K562 (cell line): ENCODE results near the gene ATP5F1A. TPM values are rescaled to one million over a fixed set of nuclear protein-coding genes. Genes with fewer than 3 reads are reported as not detected.

Experiments
- CHD2 ChIP-seq: IDR thresholded peaks from 2 replicates; pipeline ENCODE4 v1.6.1; 2011; ENCODE audit warnings: low read depth, low read length
- DIDO1 ChIP-seq: fragments of 450-650 bp; IDR thresholded peaks from 2 replicates; pipeline ENCODE4 v1.6.1; 2016; ENCODE audit warnings: low read depth, missing biosample characterization, missing genetic modification characterization
- ELF1 ChIP-seq: fragments of 200-800 bp; sonication (Bioruptor generic); IDR thresholded peaks from 2 replicates; pipeline ENCODE4 v1.6.1; 2016; ENCODE audit warnings: missing genetic modification characterization, missing compliant biosample characterization
- FOXM1 ChIP-seq, 2 experiments: fragments of 450-650 bp in 1 of 2; sonication (generic) in 1 of 2; formaldehyde crosslinking in 1 of 2; IDR thresholded peaks; 2 replicates each; pipeline versions ENCODE4 v1.6.1 to v1.9.0; 2017 to 2022; ENCODE audit warnings: low read depth in 2 of 2, mild to moderate bottlenecking in 2 of 2, missing genetic modification reagents in 1 of 2, moderate library complexity in 1 of 2
- HDAC2 ChIP-seq: fragments of 450-650 bp; IDR thresholded peaks from 2 replicates; pipeline ENCODE4 v1.6.1; 2016; ENCODE audit warnings: mild to moderate bottlenecking
- NFYB ChIP-seq: IDR thresholded peaks from 2 replicates; pipeline ENCODE4 v1.6.1; 2011; ENCODE audit warnings: mild to moderate bottlenecking, moderate library complexity; ENCODE audit not compliant: insufficient read length; ENCODE audit errors: extremely low read depth
- PHB2 ChIP-seq: fragments of 450-650 bp; IDR thresholded peaks from 2 replicates; pipeline ENCODE4 v1.6.1; 2017; ENCODE audit warnings: low read depth
- SAP30 ChIP-seq: fragments of 200-600 bp; sonication (generic); IDR thresholded peaks from 2 replicates; pipeline ENCODE4 v1.6.1; 2012; ENCODE audit warnings: borderline replicate concordance, low read depth, mild to moderate bottlenecking, moderate library complexity, low read length, control low read depth, inconsistent platforms; ENCODE audit not compliant: insufficient read depth, poor library complexity, severe bottlenecking
- SIRT6 ChIP-seq: IDR thresholded peaks from one replicate; pipeline ENCODE4 v1.6.1; 2012; ENCODE audit warnings: low read depth, mild to moderate bottlenecking, control low read depth, inconsistent platforms, low read length, moderate library complexity
- STAT5B ChIP-seq: fragments of 250-450 bp; sonication (Bioruptor Pico); IDR thresholded peaks from 2 replicates; pipeline ENCODE4 v1.8.0; 2021; ENCODE audit warnings: mild to moderate bottlenecking, inconsistent platforms
- ZFP36 ChIP-seq: fragments of 150-350 bp; IDR thresholded peaks from 2 replicates; pipeline ENCODE4 v1.6.1; 2018; ENCODE audit warnings: low read length, low read depth; ENCODE audit not compliant: partially characterized antibody
- ZFPM2 ChIP-seq: fragments of 250-450 bp; sonication (Bioruptor Pico); IDR thresholded peaks from 2 replicates; pipeline ENCODE4 v1.5.1; 2022; ENCODE audit warnings: mild to moderate bottlenecking
- ZNF274 ChIP-seq: IDR thresholded peaks from 2 replicates; pipeline ENCODE4 v1.6.1; 2011; ENCODE audit warnings: low read depth, mild to moderate bottlenecking, low read length, moderate library complexity, borderline replicate concordance
- ZNF436 ChIP-seq: fragments of 250-450, 450-650 bp; sonication (Bioruptor Pico); formaldehyde crosslinking; IDR thresholded peaks from 2 replicates; pipeline ENCODE4 v1.7.0; 2020; ENCODE audit warnings: mild to moderate bottlenecking
- polyA plus RNA-seq, 8 experiments: library from polyadenylated mRNA; depleted of rRNA in 4 of 8; stranded (reverse) in 5 of 8; unstranded in 3 of 8; fragments of >200 nt; fragmentation: Nextera tagmentation in 2 of 8; fragmentation: Illumina TruSeq in 1 of 8; extraction: Ambion mirVana in 2 of 8; extraction: Trizol in 1 of 8; gene quantifications; 2 replicates each; pipeline versions ENCODE4 v1.2.1 to v1.2.3, GENCODE V29; 2011 to 2014; ENCODE audit warnings: inconsistent platforms in 1 of 8, missing spikeins in 1 of 8
- total RNA-seq, 7 experiments: library from RNA; depleted of rRNA in 6 of 7; stranded (reverse); fragments of >200 nt in 6 of 7; fragmentation: Illumina TruSeq in 2 of 7; extraction: Trizol in 2 of 7; gene quantifications; 2 replicates each; pipeline versions ENCODE4 v1.2.1 to v1.2.3, GENCODE V29; 2011 to 2021; ENCODE audit warnings: low replicate concordance in 1 of 7
- TF ChIP-seq, protein P1 (sequence below): sonication (generic); IDR thresholded peaks from 2 replicates; pipeline ENCODE4 v1.6.1; 2016
- TF ChIP-seq, protein P2 (sequence below): fragments of 450-650 bp; IDR thresholded peaks from one replicate; pipeline ENCODE4 v1.6.1; 2018; ENCODE audit warnings: mild to moderate bottlenecking, moderate library complexity; ENCODE audit not compliant: partially characterized antibody
- TF ChIP-seq, protein P3 (sequence below): fragments of 250-450 bp; sonication (Bioruptor Pico); IDR thresholded peaks from 2 replicates; pipeline ENCODE4 v1.8.0; 2021; ENCODE audit warnings: moderate library complexity, mild to moderate bottlenecking, inconsistent platforms
- TF ChIP-seq, protein P4 (sequence below), 2 experiments: fragments of 450-650 bp; IDR thresholded peaks; 2 replicates each; pipeline ENCODE4 v1.6.1; 2016; ENCODE audit warnings: mild to moderate bottlenecking in 2 of 2, borderline replicate concordance in 1 of 2, low read depth in 1 of 2, moderate library complexity in 1 of 2

The ATP5F1A gene
- total and polyA plus RNA-seq, 9 of the 15 experiments (the other 6 are each of a cell fraction or from before 2014, with no cell fraction given) = 377 to 762 (median 490) TPM

DNA sequence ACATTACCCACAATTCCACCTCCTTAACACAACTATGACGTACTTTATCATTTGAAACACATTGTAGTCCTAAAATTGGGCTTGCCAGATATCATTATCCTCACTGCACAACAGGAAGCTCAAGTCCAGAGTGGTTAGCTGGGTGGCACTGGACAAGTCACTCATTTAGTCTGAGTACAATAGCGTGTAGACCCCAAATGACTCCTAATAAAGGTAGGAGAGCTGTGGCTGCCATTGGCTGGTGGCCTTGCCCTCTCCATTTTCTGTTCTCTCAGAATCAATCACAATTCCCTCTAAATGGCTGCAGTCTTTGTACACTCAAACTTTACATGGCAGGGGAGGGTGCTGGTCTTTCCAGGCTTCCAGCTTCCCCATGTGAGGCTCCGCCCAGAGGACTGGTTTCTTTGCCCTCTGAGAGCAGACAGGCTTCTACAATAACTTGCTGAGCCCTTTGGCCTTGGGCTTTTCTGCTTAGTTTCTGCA is 37.7 kb downstream of the ATP5F1A start (continued):
- no peak for TF ChIP-seq NFYB
- TF ChIP-seq, protein P1, sequence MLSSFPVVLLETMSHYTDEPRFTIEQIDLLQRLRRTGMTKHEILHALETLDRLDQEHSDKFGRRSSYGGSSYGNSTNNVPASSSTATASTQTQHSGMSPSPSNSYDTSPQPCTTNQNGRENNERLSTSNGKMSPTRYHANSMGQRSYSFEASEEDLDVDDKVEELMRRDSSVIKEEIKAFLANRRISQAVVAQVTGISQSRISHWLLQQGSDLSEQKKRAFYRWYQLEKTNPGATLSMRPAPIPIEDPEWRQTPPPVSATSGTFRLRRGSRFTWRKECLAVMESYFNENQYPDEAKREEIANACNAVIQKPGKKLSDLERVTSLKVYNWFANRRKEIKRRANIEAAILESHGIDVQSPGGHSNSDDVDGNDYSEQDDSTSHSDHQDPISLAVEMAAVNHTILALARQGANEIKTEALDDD = peak; percentile 85
- no peak for TF ChIP-seq SAP30
- TF ChIP-seq HDAC2 = 0 out of 2 replicates have a peak, but pooled peaks have one; percentile 18
- no peak for TF ChIP-seq STAT5B (CRISPR knock-in tag)
- TF ChIP-seq ZNF274 = no peak
- TF ChIP-seq ZFP36 = no peak
- peak; percentile 67 for TF ChIP-seq FOXM1 (IDR thresholded peaks at IDR 0.05; ENCODE audit: low read depth)
- no peak for TF ChIP-seq FOXM1 (CRISPR knock-in tag; IDR thresholded peaks at IDR 0.05; ENCODE audit: low read depth)
- TF ChIP-seq, protein P2, sequence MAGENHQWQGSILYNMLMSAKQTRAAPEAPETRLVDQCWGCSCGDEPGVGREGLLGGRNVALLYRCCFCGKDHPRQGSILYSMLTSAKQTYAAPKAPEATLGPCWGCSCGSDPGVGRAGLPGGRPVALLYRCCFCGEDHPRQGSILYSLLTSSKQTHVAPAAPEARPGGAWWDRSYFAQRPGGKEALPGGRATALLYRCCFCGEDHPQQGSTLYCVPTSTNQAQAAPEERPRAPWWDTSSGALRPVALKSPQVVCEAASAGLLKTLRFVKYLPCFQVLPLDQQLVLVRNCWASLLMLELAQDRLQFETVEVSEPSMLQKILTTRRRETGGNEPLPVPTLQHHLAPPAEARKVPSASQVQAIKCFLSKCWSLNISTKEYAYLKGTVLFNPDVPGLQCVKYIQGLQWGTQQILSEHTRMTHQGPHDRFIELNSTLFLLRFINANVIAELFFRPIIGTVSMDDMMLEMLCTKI = no peak
- TF ChIP-seq PHB2 = peak; percentile 49; the same call in 1 of the 2 replicates
- TF ChIP-seq CHD2 = no peak
- no peak for TF ChIP-seq ELF1 (tag)
- no peak for TF ChIP-seq ZFPM2 (CRISPR knock-in tag)
- no peak for TF ChIP-seq DIDO1
- TF ChIP-seq SIRT6 = no peak
- TF ChIP-seq, protein P3, sequence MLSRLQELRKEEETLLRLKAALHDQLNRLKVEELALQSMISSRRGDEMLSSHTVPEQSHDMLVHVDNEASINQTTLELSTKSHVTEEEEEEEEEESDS (CRISPR knock-in tag) = no peak
- TF ChIP-seq ZNF436 = no peak
- TF ChIP-seq, protein P4, sequence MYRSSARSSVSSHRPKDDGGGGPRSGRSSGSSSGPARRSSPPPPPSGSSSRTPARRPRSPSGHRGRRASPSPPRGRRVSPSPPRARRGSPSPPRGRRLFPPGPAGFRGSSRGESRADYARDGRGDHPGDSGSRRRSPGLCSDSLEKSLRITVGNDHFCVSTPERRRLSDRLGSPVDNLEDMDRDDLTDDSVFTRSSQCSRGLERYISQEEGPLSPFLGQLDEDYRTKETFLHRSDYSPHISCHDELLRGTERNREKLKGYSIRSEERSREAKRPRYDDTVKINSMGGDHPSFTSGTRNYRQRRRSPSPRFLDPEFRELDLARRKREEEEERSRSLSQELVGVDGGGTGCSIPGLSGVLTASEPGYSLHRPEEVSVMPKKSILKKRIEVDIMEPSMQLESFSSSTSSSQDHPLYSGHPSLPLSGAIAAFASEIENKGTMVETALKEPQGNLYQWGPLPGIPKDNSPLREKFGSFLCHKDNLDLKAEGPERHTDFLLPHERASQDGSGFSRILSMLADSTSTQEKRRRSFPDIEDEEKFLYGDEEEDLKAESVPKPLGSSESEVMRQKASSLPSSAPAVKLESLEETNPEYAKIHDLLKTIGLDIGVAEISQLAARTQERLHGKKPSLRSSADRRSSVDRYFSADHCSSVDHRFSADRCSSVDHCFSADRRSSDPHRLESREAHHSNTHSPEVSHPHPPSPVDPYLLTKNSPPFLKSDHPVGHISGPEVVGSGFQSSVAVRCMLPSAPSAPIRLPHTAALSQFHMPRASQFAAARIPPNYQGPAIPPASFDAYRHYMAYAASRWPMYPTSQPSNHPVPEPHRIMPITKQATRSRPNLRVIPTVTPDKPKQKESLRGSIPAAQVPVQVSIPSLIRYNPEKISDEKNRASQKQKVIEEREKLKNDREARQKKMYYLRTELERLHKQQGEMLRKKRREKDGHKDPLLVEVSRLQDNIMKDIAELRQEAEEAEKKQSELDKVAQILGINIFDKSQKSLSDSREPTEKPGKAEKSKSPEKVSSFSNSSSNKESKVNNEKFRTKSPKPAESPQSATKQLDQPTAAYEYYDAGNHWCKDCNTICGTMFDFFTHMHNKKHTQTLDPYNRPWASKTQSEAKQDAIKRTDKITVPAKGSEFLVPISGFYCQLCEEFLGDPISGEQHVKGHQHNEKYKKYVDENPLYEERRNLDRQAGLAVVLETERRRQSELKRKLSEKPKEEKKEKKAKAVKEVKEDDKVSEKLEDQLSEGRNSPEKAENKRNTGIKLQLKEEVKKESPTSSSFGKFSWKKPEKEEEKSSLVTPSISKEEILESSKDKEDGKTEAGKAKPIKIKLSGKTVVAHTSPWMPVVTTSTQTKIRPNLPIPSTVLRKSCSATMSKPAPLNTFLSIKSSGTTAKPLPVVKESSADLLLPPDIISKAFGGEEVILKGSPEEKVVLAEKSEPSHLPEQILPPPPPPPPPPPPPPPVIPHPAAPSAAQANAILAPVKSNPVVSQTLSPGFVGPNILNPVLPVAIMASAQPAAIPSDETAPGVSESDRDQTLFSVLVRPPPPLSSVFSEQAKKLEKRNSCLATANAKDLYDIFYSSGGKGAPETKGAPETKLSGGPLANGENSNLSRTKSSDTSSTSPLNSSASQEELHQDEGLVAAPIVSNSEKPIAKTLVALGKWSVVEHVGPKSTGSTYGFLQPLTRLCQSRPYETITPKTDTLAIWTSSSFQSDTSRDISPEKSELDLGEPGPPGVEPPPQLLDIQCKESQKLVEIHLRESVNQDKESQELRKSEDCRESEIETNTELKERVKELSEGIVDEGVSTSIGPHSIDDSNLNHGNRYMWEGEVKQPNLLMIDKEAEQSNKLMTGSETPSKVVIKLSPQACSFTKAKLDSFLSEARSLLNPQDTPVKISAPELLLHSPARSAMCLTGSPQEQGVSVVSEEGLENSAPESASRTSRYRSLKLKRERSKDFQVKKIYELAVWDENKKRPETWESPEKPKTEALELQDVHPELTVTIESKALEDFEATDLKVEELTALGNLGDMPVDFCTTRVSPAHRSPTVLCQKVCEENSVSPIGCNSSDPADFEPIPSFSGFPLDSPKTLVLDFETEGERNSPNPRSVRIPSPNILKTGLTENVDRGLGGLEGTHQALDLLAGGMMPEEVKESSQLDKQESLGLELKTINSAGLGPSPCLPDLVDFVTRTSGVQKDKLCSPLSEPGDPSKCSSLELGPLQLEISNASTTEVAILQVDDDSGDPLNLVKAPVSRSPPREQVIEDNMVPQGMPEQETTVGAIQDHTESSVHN (IDR thresholded peaks at IDR 0.05; ENCODE audit: borderline replicate concordance in 1 of 2, low read depth in 1 of 2) = no peak
